NCI-H1092 treated with DMSO at 0.1 percent for 48 hours (cell line): ENCODE results near the gene ATP13A5.

Experiments
- DNase-seq: peaks from one replicate; lab custom pipeline; 2025; lab: John Stamatoyannopoulos, UW

Gene ATP13A5, protein sequence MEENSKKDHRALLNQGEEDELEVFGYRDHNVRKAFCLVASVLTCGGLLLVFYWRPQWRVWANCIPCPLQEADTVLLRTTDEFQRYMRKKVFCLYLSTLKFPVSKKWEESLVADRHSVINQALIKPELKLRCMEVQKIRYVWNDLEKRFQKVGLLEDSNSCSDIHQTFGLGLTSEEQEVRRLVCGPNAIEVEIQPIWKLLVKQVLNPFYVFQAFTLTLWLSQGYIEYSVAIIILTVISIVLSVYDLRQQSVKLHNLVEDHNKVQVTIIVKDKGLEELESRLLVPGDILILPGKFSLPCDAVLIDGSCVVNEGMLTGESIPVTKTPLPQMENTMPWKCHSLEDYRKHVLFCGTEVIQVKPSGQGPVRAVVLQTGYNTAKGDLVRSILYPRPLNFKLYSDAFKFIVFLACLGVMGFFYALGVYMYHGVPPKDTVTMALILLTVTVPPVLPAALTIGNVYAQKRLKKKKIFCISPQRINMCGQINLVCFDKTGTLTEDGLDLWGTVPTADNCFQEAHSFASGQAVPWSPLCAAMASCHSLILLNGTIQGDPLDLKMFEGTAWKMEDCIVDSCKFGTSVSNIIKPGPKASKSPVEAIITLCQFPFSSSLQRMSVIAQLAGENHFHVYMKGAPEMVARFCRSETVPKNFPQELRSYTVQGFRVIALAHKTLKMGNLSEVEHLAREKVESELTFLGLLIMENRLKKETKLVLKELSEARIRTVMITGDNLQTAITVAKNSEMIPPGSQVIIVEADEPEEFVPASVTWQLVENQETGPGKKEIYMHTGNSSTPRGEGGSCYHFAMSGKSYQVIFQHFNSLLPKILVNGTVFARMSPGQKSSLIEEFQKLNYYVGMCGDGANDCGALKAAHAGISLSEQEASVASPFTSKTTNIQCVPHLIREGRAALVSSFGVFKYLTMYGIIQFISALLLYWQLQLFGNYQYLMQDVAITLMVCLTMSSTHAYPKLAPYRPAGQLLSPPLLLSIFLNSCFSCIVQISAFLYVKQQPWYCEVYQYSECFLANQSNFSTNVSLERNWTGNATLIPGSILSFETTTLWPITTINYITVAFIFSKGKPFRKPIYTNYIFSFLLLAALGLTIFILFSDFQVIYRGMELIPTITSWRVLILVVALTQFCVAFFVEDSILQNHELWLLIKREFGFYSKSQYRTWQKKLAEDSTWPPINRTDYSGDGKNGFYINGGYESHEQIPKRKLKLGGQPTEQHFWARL

DNA sequence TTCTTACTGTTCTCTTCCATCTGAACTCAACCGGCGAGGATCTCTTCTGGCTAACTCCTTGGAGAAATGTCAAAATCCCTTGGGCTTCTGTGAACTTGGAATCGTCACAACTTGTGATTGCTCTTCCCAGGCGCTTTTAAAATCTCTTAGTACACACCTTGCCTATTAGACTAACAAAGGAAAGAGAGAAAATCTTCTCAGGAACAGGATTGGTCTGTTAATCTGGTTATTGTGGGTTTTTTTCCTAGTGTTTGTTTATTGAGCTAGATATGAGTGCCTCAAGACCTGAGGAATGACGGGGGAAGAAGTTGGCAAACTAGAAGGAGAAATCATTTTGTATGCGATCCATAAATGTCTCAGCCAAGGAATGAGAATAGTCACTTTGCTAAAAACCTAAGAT lies at the start of gene ATP13A5:
TSS of gene ATP13A5 (minus strand) at position 48 of the 400 bp plus-strand sequence. CDS start at position 20, 28 bp downstream.
- DNase-seq: no peak

DNA sequence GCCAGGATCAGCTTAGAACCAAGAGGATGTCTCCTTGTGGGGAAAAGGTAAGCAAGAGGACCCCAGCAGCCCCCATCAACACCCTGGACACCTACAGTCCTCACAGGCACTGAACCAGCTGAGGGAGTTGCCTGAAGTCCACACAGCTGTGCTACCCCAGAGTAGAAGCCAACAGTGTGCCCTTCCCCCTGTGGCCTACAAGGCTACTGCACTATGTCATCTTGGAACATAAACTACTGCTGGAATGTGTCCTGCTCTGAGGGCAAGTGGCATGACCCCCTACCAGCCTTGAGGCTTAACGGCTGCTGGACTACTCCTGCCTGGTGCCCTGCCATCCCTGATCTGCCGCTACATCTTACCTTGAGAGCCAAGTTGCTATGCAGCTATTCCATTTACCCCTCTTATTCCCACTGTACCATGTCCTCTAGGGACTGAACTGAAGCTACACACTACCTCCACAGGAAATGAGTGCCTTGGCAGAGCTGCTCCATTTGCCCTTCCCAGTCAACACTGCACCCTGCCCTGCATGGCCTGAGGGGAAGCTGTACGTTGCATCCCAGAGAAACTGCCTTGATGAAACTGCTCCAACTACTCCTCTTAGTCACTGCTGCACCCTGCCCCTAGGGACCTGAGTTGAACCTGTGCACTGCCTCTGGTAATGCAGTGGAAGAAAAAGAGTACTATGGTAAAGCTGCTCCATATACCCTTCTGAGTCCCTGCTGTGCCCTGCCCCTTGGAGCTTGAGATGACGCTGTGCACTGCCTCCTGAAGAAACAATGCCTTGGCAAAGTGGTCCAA lies 40.2 kb upstream of the ATP13A5 start:
- no peak for DNase-seq

DNA sequence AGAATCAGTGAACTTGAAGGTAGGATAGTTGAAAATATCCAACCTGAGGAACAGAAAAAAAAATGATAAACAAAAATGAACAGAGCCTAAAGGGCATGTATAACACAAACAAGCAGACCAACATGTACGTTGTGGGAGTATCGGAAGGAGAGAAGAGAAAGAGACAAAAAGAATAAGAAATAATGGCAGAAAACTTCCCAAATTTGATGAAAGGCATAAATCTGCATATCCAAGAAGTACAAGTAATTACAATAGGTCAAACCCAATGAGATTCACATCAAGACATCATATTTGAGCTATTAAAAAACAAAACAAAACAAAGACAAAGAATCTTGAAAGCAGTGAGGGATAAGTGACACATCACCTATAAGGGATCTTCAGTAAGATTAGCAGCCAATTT lies 38.1 kb upstream of the ATP13A5 start:
- DNase-seq: no peak

DNA sequence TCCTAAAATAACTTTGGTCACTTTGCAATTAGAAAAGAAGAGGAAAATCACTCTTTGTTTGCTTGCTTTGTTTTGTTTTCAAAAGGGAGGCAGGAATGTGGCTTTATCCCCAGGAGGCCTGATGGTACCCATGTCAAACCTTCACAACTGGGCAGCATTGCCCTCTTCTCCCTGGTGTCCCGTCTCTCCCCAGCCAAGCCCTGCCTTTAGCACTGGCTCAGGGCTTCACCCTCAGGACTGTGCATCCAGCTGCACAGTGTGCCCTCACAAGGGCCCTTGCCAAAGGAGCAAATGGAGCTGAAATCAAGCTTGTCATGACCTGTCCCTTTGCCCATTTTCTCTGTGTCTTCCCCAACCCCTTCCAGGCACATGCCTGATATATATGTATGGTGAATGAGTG lies 29.1 kb upstream of the ATP13A5 start:
- DNase-seq: no peak

DNA sequence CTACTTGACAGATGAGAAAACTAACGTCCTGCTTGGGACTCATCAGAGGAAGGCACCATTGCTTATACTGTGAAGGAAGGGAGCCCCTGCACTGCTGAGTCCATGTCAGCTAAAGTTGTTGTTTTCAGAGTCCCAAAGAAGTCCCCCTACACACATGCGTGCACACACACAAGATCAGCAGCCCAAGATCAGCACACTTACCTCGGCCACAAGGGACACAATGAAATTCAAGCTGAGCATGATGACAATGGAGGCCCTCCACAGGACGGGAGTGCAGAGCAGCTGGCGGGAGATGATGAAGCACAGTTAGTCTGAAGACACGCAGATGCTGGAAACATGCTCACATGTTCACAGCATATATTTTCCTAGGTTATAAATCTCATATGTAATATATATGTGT lies 28.6 kb upstream of the ATP13A5 start:
- DNase-seq: no peak

DNA sequence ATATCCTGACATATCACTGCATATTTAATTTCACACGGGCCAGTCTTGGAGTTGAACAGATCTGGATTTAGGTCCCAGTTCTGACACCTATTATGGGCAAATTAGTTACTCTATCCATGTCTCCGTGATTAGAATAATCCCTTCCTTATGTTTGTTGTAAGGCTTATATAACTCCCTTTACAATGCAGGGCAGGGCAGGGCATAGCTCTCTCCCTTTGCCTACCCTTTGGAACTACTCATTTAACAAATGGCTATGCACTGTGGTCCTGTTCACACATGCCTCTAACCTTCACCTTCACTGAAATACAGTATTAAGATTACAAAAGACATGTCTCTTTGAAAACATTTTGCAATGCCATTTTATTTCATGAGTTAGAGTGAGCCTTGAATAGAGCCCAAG lies 24.8 kb upstream of the ATP13A5 start:
- DNase-seq: no peak

DNA sequence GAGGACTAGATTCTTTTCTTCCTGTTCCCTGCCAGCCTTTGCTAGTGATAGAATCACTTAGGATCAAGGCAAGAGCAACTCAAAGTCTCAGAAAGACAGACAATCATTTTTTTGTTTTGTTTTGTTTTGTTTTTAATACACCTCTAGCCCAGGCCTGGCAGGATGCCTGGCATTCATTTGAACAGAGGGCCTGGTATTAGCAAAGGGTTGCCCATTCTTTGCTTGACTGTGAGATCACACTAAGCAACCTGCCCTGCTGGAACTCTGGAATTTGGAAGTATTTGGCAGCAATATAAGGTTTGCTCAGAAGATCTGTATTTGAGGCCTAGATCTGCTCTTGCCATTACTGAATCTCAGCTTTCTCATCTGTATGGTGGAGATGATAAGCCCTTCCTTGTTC lies 21.8 kb upstream of the ATP13A5 start:
- no peak for DNase-seq

DNA sequence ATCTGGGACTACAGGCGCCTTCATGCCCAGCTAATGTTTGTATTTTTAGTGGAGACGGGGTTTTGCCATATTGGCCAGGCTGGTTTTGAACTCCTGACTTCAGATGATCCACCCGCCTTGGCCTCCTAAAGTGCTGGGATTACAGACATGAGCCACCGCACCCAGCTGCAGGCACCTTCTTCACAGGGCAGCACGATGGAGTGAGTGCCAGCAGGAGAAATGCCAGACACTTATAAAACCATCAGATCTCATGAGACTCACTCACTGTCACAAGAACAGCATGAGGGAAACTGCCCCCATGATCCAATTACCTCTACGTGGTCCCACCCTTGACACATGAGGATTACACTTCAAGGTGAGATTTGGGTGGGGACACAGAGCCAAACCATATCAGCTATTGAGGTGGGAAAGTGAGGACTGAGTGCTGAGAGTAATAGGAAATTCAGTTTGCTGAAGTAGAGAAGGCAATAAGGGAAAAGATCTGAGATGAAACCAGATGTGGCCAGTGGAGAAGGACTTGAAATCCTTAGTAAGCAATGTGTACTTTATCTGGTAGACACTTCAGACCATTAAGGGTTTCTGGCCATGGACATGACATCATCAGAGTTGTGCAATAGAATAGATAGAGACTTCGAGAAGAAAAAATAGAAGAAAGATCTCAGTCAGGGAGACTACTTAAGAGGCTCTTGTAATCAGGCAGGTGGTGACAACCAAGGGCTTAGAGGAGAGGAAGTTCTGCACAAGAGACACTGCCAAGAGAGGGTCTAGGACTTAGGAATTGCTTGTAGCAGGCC lies 18.1 kb upstream of the ATP13A5 start:
- no peak for DNase-seq

DNA sequence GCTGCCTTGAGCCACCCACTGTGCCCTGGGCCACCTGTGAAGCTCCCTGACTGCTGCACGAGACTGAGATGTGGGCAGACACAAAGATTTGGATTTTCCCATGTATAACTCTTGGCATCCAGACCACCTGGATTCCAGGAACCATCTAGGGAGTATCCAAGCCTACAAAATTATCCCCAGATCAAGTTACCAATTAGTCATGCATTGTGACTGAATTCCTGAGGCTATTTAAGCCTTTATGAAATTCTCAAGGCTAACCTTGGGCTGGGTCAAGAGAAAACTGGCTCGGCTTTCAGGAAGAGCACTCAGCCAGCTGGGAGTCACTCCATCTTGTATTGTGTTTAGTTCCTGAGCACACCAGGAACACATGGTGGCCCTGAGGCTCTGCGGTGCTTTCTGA lies 13.3 kb upstream of the ATP13A5 start:
- no peak for DNase-seq

DNA sequence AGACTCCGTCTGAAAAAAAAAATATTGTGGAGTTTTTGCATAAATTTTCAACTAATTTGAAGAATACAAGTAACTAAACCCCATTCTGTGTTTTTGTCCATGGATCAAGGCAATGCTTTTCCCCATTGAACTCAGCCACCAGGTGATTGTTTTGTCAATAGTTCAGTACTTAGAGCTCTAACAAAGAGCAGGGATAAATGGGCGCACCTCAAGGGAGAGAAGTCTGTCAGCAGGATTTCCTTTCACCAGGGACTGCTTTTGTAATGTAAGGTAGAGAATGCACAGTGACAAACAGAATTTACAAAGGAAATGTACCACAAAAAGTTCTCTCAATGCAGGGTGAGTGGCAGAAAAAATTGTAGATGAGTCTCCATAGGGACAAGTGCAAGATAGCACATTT lies 10.8 kb upstream of the ATP13A5 start:
- DNase-seq: no peak

DNA sequence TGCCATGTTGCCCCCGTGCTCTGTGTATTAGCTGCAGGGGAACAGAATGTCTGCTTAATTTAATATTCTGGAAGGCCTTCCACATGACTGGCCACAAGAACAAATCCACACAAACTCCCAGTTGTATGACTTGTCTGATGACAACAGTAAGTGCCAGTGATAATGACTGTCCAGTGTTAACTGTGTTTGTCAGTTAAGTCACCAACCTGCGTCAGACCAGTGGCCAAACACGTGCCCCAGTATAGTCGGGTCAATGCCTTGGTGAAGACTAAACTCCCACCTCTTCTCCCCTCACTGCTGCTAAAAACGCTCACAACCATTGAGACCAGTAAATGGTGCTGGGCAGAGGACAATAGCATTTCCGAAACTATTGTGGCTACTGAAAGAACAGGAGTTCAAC lies 9.8 kb upstream of the ATP13A5 start:
- DNase-seq: no peak

DNA sequence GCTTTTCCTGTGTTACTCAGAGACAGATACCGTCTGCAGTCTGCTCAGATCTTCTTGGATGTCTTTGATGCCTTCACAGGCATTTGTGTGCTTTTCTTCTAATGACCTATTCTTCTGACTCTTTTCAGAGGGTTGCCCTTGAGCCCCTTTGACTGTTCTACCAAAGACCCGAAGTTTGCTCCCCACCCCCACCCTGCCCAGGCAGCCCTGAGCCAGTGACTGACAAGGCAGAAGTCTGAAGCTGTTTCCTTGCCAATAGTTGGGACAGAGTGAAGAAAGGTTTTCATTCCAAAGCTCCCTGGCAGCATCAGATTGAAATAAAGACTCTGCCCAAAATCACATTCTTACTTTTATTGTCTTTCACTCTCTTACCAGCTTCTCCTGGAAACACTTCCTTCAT lies 9.0 kb upstream of the ATP13A5 start:
- DNase-seq: no peak

DNA sequence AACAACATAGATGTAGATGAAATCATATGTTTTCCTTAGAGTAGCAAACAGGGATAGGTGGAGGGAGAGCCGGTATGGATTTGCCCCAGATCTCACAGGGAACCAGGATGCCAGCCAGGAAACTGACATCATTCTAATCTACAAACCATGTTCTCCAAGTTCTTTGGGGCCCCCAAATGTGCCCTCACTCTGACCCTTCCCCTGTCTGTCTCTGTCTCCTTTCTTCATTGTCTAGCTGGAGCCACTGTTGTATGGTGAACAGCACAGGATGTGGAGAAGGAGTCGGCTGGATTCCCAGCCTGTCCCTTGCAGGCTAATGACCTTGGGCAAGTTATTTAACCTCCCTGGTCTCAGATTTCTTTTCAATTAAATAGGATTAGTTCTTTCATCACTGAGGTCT lies 962 bp downstream of the ATP13A5 start:
- no peak for DNase-seq

DNA sequence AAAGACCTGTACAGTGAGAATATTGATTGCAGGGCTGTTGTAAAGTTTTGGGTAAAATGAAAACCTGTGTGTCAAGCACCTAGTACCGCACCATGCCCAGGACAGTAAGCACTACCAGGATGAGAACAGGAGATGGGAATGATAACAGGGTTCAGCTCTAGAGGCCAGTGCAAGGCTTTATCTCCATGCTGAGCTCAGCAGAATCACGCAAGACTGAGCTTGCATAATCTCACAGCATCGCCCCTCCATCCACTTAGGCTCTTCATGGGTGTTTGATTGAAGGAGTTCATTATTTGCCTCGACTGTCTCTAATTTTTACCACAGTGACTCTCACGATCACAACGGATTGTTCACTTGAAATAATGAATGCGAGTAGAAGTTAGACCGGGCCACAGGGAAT lies 2.9 kb downstream of the ATP13A5 start:
- DNase-seq: no peak

DNA sequence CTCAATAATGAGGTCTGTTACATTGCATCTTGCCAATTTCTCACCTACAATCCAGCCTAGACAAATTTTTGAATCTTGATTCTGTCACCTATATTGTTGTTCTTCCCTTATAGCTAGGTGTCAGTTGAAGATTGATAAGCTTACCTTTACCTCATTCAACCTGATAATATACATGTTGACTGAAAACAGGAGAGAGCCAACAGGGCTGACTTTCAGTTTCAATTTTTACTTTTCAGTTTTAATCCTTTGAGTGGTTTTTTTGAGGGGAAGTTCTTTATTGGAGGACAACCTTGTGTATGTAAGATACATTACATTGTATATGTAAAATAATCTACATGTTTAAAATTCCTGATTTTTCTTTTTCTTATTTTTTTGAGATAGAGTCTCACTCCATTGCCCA lies 5.8 kb downstream of the ATP13A5 start:
- no peak for DNase-seq

DNA sequence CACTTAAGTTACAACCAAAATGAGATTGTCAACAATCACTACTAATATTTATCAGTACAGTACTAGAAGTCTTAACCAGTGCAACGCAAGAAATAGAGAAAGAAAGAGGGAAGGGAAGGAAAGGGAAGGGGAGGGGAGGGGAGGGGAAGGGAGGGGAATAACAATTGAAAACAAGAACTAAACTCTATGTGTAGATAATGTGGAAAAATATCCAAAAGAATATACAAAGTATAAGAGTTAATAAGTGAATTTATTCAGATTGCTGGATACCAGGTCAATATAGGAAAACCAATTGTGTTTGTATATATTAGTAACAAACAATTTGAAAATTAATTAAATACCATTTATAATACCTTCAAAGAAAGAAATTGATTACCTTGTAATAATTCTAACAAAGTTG lies 10.7 kb downstream of the ATP13A5 start:
- no peak for DNase-seq

DNA sequence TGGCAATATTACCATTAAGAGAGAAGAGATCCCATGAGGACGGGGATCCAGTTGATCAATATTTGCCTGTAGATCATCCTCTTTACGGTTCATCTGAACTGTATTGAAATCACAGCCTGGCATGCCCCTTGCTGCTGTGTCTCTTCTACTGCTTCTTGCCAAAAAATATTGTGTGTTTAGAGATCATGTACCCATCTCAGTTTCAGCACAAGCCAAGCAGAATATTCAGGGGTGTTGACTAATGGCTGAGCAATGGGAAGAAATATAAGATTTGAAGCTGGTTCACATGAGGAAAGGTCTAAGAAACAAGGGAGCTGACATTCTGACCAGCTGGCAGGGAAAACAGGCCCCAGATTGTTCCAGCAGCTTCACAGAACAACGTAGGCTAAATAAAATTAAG lies 21.3 kb downstream of the ATP13A5 start:
- DNase-seq: no peak

DNA sequence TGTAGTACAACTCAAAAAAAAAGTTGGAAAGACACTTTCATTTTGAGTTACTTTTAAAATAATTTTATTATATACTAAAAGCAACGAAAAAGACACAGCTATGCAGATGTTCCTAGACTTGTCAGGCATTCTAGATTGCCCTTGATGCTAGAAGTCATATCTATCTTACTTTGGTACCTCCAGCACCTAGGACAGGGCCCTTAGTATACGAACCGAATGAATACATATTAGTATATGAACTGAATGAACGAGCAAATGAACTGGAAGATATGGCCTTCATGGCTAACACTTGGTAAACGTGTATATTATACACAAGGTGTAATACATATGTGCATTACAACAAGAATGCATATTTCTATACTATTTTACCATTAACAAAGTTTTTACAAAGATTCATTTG lies 24.1 kb downstream of the ATP13A5 start:
- no peak for DNase-seq

DNA sequence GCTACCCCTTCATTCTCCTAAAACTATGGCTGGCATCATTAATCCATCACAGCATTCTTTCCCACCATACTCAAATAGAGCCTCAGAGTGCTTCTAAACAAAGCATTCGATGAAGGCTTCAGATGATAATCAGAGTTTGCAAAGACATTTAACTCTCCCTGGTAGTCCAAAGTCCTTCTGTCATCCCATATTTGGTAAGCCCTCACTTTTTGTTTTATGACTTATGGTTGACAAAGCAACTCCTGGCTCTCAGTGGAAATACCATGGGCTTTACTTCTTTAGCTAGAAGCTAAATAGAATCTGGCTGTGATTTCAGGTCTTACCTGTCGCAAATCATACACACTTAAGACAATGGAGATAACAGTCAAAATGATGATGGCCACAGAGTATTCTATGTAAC lies 27.8 kb downstream of the ATP13A5 start:
- no peak for DNase-seq

DNA sequence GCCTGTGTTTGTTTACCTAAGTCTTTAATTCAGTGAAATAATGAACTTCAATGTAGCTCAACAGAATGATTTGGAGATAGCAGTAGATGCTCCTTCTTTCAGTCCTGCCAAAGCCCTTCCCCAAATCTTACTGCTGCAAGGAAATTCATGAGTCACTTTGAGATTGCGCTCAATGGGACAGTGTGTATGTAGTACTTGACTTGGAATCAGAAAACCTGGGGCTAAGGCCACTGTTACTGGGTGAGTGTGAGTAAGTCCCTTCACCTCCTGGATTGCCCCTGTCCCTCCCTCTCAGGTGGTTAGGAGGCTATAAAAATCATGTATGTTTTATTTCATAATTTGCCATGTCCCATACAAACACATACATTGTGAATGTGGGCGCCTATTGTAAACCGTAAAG lies 29.9 kb downstream of the ATP13A5 start:
- DNase-seq: no peak
